ENCODE data around the gene ANKMY1.

- TF ChIP-seq, protein P1, sequence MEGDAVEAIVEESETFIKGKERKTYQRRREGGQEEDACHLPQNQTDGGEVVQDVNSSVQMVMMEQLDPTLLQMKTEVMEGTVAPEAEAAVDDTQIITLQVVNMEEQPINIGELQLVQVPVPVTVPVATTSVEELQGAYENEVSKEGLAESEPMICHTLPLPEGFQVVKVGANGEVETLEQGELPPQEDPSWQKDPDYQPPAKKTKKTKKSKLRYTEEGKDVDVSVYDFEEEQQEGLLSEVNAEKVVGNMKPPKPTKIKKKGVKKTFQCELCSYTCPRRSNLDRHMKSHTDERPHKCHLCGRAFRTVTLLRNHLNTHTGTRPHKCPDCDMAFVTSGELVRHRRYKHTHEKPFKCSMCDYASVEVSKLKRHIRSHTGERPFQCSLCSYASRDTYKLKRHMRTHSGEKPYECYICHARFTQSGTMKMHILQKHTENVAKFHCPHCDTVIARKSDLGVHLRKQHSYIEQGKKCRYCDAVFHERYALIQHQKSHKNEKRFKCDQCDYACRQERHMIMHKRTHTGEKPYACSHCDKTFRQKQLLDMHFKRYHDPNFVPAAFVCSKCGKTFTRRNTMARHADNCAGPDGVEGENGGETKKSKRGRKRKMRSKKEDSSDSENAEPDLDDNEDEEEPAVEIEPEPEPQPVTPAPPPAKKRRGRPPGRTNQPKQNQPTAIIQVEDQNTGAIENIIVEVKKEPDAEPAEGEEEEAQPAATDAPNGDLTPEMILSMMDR (conservative IDR thresholded peaks at IDR 0.05) = no peak
- TF ChIP-seq EZH2 (IDR thresholded peaks at IDR 0.05; ENCODE audit: low read depth) = no peak
Observed at GRCh38 chr2:240431661-240432424, 125.9 kb downstream of the ANKMY1 start.
